Measurements from ENCODE around the gene NR6A1. TPM values are rescaled to one million over a fixed set of nuclear protein-coding genes. Genes with fewer than 3 reads are reported as not detected.

Gene NR6A1
- total and polyA plus RNA-seq, 5 donors, result 0.57 to 1.9 (median 0.91) TPM

GRCh38 chr9:124683043-124683442, 88.1 kb downstream of the NR6A1 start:
- no peaks in the 10 kb centered on the region for H3K27me3 ChIP-seq (ENCODE audit: control insufficient read depth, insufficient read depth)
- 97% methylated on average over 3 of the region's 3 CpGs for WGBS
- no peak overlapping the region for H3K4me3 ChIP-seq (ENCODE audit: low read length)
- H3K4me1 ChIP-seq (ENCODE audit: control insufficient read depth, insufficient read depth, low read length), result no peaks in the 10 kb centered on the region
- intact Hi-C loops (cut with DNase I), result no loop called here
- DNase-seq (no peak), ATAC-seq (no peak)
- H3K9me3 ChIP-seq (ENCODE audit: control insufficient read depth, low read length), result no peaks in the 10 kb centered on the region
- H3K27ac ChIP-seq (ENCODE audit: low read length), result no peak overlapping the region

- H3K27me3 ChIP-seq (ENCODE audit: control insufficient read depth, insufficient read depth), result no peaks in the 10 kb centered on the region
- no peak for ATAC-seq
- intact Hi-C loops (cut with DNase I), result no loop called here
- no peak overlapping the region for H3K27ac ChIP-seq (ENCODE audit: low read length)
- H3K9me3 ChIP-seq (ENCODE audit: control insufficient read depth, low read length), result no peaks in the 10 kb centered on the region
- DNase-seq, result no peak
- no peak overlapping the region for H3K4me3 ChIP-seq (ENCODE audit: low read length)
- WGBS, result 88% methylated on average over 1 of the region's 1 CpG
- H3K4me1 ChIP-seq (ENCODE audit: control insufficient read depth, insufficient read depth, low read length), result no peaks in the 10 kb centered on the region
These were observed 90.3 kb downstream of the NR6A1 start for GRCh38 chr9:124680714-124681390.

DNA sequence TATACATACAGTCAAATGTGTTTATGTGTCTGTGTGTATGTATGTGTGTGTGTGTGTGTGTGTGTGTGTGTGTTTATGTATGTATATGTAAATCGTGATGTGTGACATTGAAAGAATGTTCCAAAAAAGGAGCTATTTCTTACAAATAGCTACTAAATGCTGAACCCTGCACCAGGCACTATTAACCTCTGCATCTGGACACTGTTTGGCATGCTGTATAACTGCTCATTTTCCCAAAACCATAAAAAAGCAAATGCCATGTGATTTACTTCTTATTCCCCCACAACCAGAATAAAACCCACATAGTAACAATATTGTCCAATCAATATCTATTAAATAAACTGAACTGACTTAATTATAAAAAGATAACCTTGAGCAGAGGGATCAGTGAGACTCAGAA, 91.1 kb downstream of the NR6A1 start:
- Histone ChIP-seq H3K4me1 (ENCODE audit: control insufficient read depth, insufficient read depth, low read length) (no peaks in the 10 kb centered on the region), H3K27me3 (ENCODE audit: control insufficient read depth, insufficient read depth) (no peaks in the 10 kb centered on the region), H3K27ac (ENCODE audit: low read length) (no peak overlapping the region), H3K4me3 (ENCODE audit: low read length) (no peak overlapping the region), H3K9me3 (ENCODE audit: control insufficient read depth, low read length) (no peaks in the 10 kb centered on the region)
- intact Hi-C loops (cut with DNase I), result no loop called here
- no peak for DNase-seq
- WGBS, result 87% methylated on average over 1 of the region's 1 CpG
- no peak for ATAC-seq

DNA sequence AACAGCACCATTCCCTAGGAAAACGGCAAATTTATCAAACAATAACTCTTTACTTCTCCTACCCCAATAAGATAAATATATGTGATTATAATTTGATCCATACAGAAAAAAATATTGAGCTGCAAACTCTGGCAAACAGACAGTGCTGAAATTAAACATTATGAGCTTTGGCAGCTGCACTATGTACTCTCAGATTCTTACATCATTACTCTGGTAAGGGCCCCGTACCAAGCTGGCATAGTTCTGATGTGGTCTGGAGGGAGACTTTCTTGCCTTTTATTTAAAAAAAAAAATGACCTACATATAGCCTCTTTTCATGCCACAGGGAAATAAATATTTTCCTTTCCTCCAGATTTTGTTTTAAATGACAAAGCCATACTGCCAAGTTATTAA, 95.0 kb downstream of the NR6A1 start:
- DNase-seq (no peak), ATAC-seq (peak in 1 of 2 donors; percentile 55)
- no peaks in the 10 kb centered on the region for H3K4me1 ChIP-seq (ENCODE audit: control insufficient read depth, insufficient read depth, low read length)
- H3K4me3 ChIP-seq (ENCODE audit: low read length), result no peak overlapping the region
- no peaks in the 10 kb centered on the region for H3K9me3 ChIP-seq (ENCODE audit: control insufficient read depth, low read length)
- intact Hi-C loops (cut with DNase I), result no loop called here
- H3K27me3 ChIP-seq (ENCODE audit: control insufficient read depth, insufficient read depth), result no peaks in the 10 kb centered on the region
- WGBS, result 39% methylated on average over 2 of the region's 2 CpGs
- no peak overlapping the region for H3K27ac ChIP-seq (ENCODE audit: low read length)

DNA sequence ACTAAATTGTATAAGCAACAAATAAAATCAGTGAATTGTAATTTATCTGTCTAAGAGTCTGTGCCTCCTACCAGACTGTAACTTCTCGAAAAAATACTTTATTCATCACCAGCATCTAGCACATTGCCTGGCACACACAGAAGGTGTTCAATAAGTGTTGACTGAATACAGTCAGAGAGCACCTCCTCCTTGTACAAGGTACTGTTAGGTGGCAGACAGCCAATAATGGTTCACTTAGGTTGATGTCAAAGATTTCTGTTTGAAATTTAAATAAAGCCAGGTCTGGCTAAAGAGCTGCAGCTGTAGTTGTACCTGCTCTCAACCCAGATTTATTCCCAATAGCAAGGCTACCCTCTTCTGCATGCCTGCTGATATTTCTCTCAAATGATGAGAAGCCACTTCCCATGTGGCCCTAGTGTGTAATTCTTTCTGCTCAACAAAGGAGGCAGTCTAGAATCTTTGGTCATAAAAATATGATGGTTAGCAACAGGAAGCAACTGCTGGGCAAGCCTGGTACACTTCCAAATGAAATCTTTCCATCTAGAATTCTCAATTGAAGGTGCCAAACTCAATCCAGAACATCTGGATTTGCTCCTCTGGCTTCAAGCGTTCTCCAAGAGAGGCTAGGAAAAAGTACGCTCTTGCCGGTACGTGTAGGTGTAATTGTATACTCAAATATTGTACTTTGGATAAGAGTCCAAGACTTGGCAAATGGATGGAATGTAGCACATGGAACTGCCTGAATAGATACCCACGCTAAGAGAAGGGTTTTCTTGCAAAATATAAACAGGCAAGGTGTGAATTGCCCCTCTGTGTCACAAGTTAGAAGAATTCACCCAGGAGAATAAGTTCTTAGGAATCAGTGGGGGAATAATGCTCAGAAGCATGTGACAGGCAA, 95.6 kb downstream of the NR6A1 start:
- no peaks in the 10 kb centered on the region for H3K4me1 ChIP-seq (ENCODE audit: control insufficient read depth, insufficient read depth, low read length)
- no peaks in the 10 kb centered on the region for H3K27me3 ChIP-seq (ENCODE audit: control insufficient read depth, insufficient read depth)
- H3K27ac ChIP-seq (ENCODE audit: low read length), result no peak overlapping the region
- DNase-seq (no peak), ATAC-seq (no peak)
- no peak overlapping the region for H3K4me3 ChIP-seq (ENCODE audit: low read length)
- intact Hi-C loops (cut with DNase I), result no loop called here
- no peaks in the 10 kb centered on the region for H3K9me3 ChIP-seq (ENCODE audit: control insufficient read depth, low read length)
- 57% methylated on average over 6 of the region's 6 CpGs for WGBS

- WGBS, result 94% methylated on average over 2 of the region's 2 CpGs
- Histone ChIP-seq H3K4me1 (ENCODE audit: control insufficient read depth, insufficient read depth, low read length) (no peaks in the 10 kb centered on the region), H3K27ac (ENCODE audit: low read length) (no peak overlapping the region), H3K4me3 (ENCODE audit: low read length) (no peak overlapping the region), H3K27me3 (ENCODE audit: control insufficient read depth, insufficient read depth) (no peaks in the 10 kb centered on the region), H3K9me3 (ENCODE audit: control insufficient read depth, low read length) (no peaks in the 10 kb centered on the region)
- intact Hi-C loops (cut with DNase I), result no loop called here
- DNase-seq (no peak), ATAC-seq (no peak)
These were observed 96.5 kb downstream of the NR6A1 start for GRCh38 chr9:124674651-124675050.

GRCh38 chr9:124673063-124673462, 98.0 kb downstream of the NR6A1 start:
- no peaks in the 10 kb centered on the region for H3K4me1 ChIP-seq (ENCODE audit: control insufficient read depth, insufficient read depth, low read length)
- H3K27me3 ChIP-seq (ENCODE audit: control insufficient read depth, insufficient read depth), result no peaks in the 10 kb centered on the region
- intact Hi-C loops (cut with DNase I), result no loop called here
- no peak overlapping the region for H3K27ac ChIP-seq (ENCODE audit: low read length)
- H3K4me3 ChIP-seq (ENCODE audit: low read length), result no peak overlapping the region
- ATAC-seq (no peak), DNase-seq (no peak)
- H3K9me3 ChIP-seq (ENCODE audit: control insufficient read depth, low read length), result no peaks in the 10 kb centered on the region
- 95% methylated on average over 3 of the region's 3 CpGs for WGBS

DNA sequence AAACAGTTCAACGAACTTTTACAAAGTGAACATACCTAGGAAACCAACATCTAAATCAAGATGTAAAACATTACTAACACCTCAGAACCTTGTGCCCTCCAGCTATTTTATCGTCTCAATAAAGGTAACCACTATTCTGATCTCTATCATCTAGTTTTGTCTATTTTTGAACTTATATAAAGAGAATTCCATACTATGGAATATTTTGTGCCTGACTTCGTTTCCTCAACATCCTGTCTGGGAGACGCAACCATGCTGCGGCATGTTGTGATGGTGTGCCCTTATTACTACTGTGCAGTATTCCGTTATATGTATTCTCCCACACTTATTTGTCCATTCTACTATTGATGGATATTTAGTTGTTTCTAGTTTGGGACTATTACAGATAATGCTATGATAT, 99.2 kb downstream of the NR6A1 start:
- DNase-seq (no peak), ATAC-seq (no peak)
- intact Hi-C loops (cut with DNase I), result no loop called here
- WGBS, result 91% methylated on average over 6 of the region's 6 CpGs
- no peaks in the 10 kb centered on the region for H3K4me1 ChIP-seq (ENCODE audit: control insufficient read depth, insufficient read depth, low read length)
- no peaks in the 10 kb centered on the region for H3K9me3 ChIP-seq (ENCODE audit: control insufficient read depth, low read length)
- H3K4me3 ChIP-seq (ENCODE audit: low read length), result no peak overlapping the region
- no peak overlapping the region for H3K27ac ChIP-seq (ENCODE audit: low read length)
- H3K27me3 ChIP-seq (ENCODE audit: control insufficient read depth, insufficient read depth), result no peaks in the 10 kb centered on the region

DNA sequence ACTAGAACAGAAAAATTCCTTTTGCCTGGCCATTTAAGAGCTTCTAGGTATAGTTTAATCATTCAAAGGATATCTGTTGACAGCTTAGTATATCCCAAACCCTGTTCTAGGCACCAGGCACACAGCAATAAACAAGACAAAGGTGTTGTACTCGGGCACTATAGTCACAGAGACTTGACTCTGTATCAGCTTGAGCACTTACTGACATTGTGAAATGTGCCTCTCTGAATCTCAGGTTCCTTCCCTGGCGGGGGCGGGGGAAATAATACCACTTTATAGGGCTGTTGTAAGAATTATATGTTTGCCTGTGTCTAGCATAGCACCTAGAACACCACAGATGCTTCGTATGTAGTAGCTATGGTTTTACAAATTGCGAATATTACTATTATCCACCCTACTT, 104.5 kb downstream of the NR6A1 start:
- ATAC-seq, result no peak

DNA sequence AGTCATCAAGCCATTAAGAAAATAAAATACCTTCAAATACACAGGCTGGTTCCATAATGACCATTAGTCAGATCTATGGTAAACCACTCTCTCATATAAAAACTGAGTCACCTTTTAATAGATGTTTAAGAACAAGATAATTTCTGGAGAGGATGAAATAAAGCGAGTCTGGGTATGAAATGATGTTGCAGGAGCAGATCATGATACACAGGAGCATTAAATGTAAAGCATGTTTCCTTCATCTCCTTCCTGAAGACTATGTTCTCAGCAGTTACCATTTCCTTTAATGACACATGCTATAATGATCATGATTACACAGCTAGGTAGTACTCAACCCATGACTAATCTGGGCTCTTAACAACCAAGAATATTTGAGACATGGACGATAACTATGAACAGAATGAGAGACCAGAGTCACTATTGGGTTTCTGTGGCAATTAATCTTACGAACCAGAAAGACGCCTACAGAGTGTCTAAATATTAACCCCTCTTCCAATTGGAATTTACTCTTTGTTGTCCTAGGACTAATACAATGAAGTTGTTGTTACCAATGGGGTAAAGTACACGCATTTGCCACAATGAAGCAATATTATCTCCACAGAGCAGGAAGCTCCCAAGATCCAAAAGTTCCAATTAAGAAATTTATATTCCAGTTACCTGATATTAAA, 105.6 kb downstream of the NR6A1 start:
- intact Hi-C loops (cut with DNase I), result no loop called here
- DNase-seq, result no peak
- H3K27me3 ChIP-seq (ENCODE audit: control insufficient read depth, insufficient read depth), result no peaks in the 10 kb centered on the region
- no peaks in the 10 kb centered on the region for H3K9me3 ChIP-seq (ENCODE audit: control insufficient read depth, low read length)
- no peak overlapping the region for H3K27ac ChIP-seq (ENCODE audit: low read length)
- WGBS, result 89% methylated on average over 5 of the region's 5 CpGs
- ATAC-seq, result no peak
- H3K4me1 ChIP-seq (ENCODE audit: control insufficient read depth, insufficient read depth, low read length), result no peaks in the 10 kb centered on the region
- H3K4me3 ChIP-seq (ENCODE audit: low read length), result no peak overlapping the region

More for the DNA sequence above, 104.5 kb downstream of the NR6A1 start:
- no peak overlapping the region for H3K27ac ChIP-seq (ENCODE audit: low read length)
- intact Hi-C loops (cut with DNase I), result no loop called here
- no peak overlapping the region for H3K4me3 ChIP-seq (ENCODE audit: low read length)
- 99% methylated on average over 5 of the region's 5 CpGs for WGBS
- no peak for DNase-seq
- no peaks in the 10 kb centered on the region for H3K9me3 ChIP-seq (ENCODE audit: control insufficient read depth, low read length)
- no peaks in the 10 kb centered on the region for H3K27me3 ChIP-seq (ENCODE audit: control insufficient read depth, insufficient read depth)
- H3K4me1 ChIP-seq (ENCODE audit: control insufficient read depth, insufficient read depth, low read length), result no peaks in the 10 kb centered on the region

DNA sequence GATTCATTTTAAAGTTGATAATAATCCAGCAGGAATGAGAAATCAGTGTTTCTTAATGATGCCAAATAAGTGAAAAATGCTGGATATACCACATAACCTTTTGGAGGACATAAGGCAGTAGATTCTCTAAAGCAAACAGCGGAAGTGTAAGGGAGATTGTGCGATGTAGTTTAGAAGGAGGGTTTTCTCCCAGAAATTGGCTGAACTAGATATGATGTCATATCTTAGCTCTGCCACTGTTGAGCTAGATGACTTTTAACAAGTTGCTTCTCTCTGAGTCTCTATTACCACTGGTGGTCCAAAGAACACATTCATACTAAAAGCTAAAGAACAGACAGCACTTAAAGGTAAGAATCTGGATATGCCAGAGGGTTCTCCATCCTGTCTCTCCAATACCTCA, 107.0 kb downstream of the NR6A1 start:
- H3K9me3 ChIP-seq (ENCODE audit: control insufficient read depth, low read length), result no peaks in the 10 kb centered on the region
- DNase-seq, result no peak
- WGBS, result 73% methylated on average over 2 of the region's 2 CpGs
- ATAC-seq, result no peak
- no peak overlapping the region for H3K4me3 ChIP-seq (ENCODE audit: low read length)
- no peak overlapping the region for H3K27ac ChIP-seq (ENCODE audit: low read length)
- no peaks in the 10 kb centered on the region for H3K27me3 ChIP-seq (ENCODE audit: control insufficient read depth, insufficient read depth)
- intact Hi-C loops (cut with DNase I), result no loop called here
- no peaks in the 10 kb centered on the region for H3K4me1 ChIP-seq (ENCODE audit: control insufficient read depth, insufficient read depth, low read length)

All from right cardiac atrium (tissue), 5 donors.